Endothelial cell of umbilical vein (primary cell): ENCODE data around the gene RBM47. TPM values are rescaled to one million over a fixed set of nuclear protein-coding genes. Genes with fewer than 3 reads are reported as not detected.

ENCODE experiments used
- BruUV-seq: library from RNA; stranded (reverse); fragments of 400-500 nt; replicated peaks from 2 replicates; lab custom pipeline; 2021; lab: Mats Ljungman, UMichigan
- CTCF ChIA-PET: fragments of 300-600, 350-600 bp; sonication (Branson Sonifier 250); formaldehyde crosslinking; loops from one replicate; lab custom pipeline; 2021; ENCODE audit warnings: antibody characterized with exemption, inconsistent platforms; lab: Charles Lee
- POLR2A ChIA-PET: fragments of 300-600, 350-600 bp; sonication (Branson Sonifier 250); formaldehyde crosslinking; loops from one replicate; lab custom pipeline; 2021; ENCODE audit warnings: antibody characterized with exemption, inconsistent platforms; lab: Charles Lee
- DNase-seq: peaks from one replicate; pipeline ENCODE4 v3.0.0-alpha.2; 2011; ENCODE audit warnings: low read depth, low spot score
- FAIRE-seq: peaks from 2 replicates; lab custom pipeline; 2011; peaks lifted over from hg19 to GRCh38; lab: Jason Lieb, UNC
- H2AFZ ChIP-seq: 2 replicates; pipeline ENCODE4 v1.6.0; 2012; ENCODE audit warnings: low read depth, low read length, control low read depth, inconsistent platforms
- H3K27ac ChIP-seq: 2 replicates; pipeline ENCODE4 v1.5.1; 2011; ENCODE audit warnings: low read depth, mild to moderate bottlenecking, control low read depth, low read length, moderate library complexity; ENCODE audit not compliant: insufficient read depth
- H3K27me3 ChIP-seq, 2 experiments: 2 replicates each; pipeline versions ENCODE4 v1.6.0 to v1.6.1; 2011; ENCODE audit warnings: low read length in 2 of 2, mixed read lengths in 1 of 2; ENCODE audit not compliant: control insufficient read depth in 2 of 2, insufficient read depth in 2 of 2
- H3K36me3 ChIP-seq, 2 experiments: 2 replicates in 1 of 2; 3 replicates in 1 of 2; pipeline ENCODE4 v1.5.1; 2011; ENCODE audit warnings: low read length in 2 of 2, mild to moderate bottlenecking in 1 of 2, moderate library complexity in 1 of 2; ENCODE audit not compliant: control insufficient read depth in 2 of 2, insufficient read depth in 2 of 2; ENCODE audit errors: extremely low read depth in 1 of 2
- H3K4me1 ChIP-seq: 3 replicates; pipeline ENCODE4 v1.5.1; 2011; ENCODE audit warnings: mild to moderate bottlenecking, low read length; ENCODE audit not compliant: control insufficient read depth, insufficient read depth; ENCODE audit errors: extremely low read depth
- H3K4me2 ChIP-seq: 2 replicates; pipeline ENCODE4 v1.6.1; 2011; ENCODE audit warnings: low read length, control low read depth, mixed read lengths; ENCODE audit not compliant: insufficient read depth
- H3K4me3 ChIP-seq, 3 experiments: fragments of 200-600 bp in 1 of 3; sonication (generic), shearing (Covaris generic) in 1 of 3; replicated peaks in 1 of 3; 2 replicates each; pipeline ENCODE4 v1.5.1; 2011 to 2016; ENCODE audit warnings: control low read depth in 3 of 3, low read length in 3 of 3, mild to moderate bottlenecking in 2 of 3, inconsistent platforms in 1 of 3, low read depth in 1 of 3, moderate library complexity in 1 of 3; ENCODE audit not compliant: insufficient read depth in 1 of 3
- H3K79me2 ChIP-seq: 2 replicates; pipeline ENCODE4 v1.6.0; 2012; ENCODE audit warnings: low read length, inconsistent platforms; ENCODE audit not compliant: control insufficient read depth, insufficient read depth
- H3K9ac ChIP-seq: replicated peaks from 2 replicates; pipeline ENCODE3; 2011; ENCODE audit warnings: low read length, control low read depth; ENCODE audit not compliant: insufficient read depth; ENCODE audit errors: extremely low read depth
- H3K9me1 ChIP-seq: replicated peaks from 3 replicates; pipeline ENCODE4 v1.6.0; 2011; ENCODE audit warnings: mild to moderate bottlenecking, low read length; ENCODE audit not compliant: control insufficient read depth, insufficient read depth; ENCODE audit errors: extremely low read depth
- H3K9me3 ChIP-seq: replicated peaks from 2 replicates; pipeline ENCODE4 v1.5.1; 2012; ENCODE audit warnings: low read length, inconsistent platforms; ENCODE audit not compliant: control insufficient read depth, insufficient read depth
- H4K20me1 ChIP-seq: replicated peaks from 2 replicates; pipeline ENCODE3; 2011; ENCODE audit warnings: mild to moderate bottlenecking, low read length; ENCODE audit not compliant: control insufficient read depth, insufficient read depth; ENCODE audit errors: extremely low read depth
- CTCF ChIP-seq, 2 donors: IDR thresholded peaks; 1 replicate in 1 of 2; 2 replicates in 1 of 2; pipeline ENCODE4 v1.5.1; 2011; ENCODE audit warnings: low read length in 2 of 2, mild to moderate bottlenecking in 2 of 2, moderate library complexity in 2 of 2, control low read depth in 1 of 2, inconsistent platforms in 1 of 2, low read depth in 1 of 2; ENCODE audit not compliant: insufficient read depth in 1 of 2; ENCODE audit errors: extremely low read depth in 1 of 2
- EZH2 ChIP-seq: IDR thresholded peaks from 2 replicates; pipeline ENCODE4 v1.6.1; 2012; ENCODE audit warnings: borderline replicate concordance, low read depth, mild to moderate bottlenecking, moderate library complexity, low read length, inconsistent platforms; ENCODE audit not compliant: severe bottlenecking
- FOS ChIP-seq: IDR thresholded peaks from 2 replicates; pipeline ENCODE4 v1.6.1; 2011; ENCODE audit warnings: mild to moderate bottlenecking, low read length, moderate library complexity, borderline replicate concordance; ENCODE audit not compliant: insufficient read depth
- GATA2 ChIP-seq: IDR thresholded peaks from 2 replicates; pipeline ENCODE4 v1.7.0; 2011; ENCODE audit warnings: low read depth, mild to moderate bottlenecking, moderate library complexity, mixed read lengths, low read length; ENCODE audit not compliant: insufficient read length, insufficient read depth
- JUN ChIP-seq: IDR thresholded peaks from 2 replicates; pipeline ENCODE4 v1.6.1; 2011; ENCODE audit warnings: borderline replicate concordance, low read depth; ENCODE audit not compliant: insufficient read length, insufficient read depth
- MYC ChIP-seq: IDR thresholded peaks from one replicate; pipeline ENCODE4 v1.6.1; 2011; ENCODE audit warnings: mild to moderate bottlenecking, low read depth, low read length
- POLR2A ChIP-seq: IDR thresholded peaks from 2 replicates; pipeline ENCODE4 v1.6.1; 2012; ENCODE audit warnings: low read depth, mild to moderate bottlenecking, control low read depth, low read length
- POLR2AphosphoS5 ChIP-seq: IDR thresholded peaks from 2 replicates; pipeline ENCODE4 v1.6.1; 2012; ENCODE audit warnings: low read depth, mild to moderate bottlenecking, control low read depth, low read length, moderate library complexity; ENCODE audit not compliant: insufficient read depth
- dilution Hi-C: fragments of 300-500 bp; cut with MboI; formaldehyde crosslinking; loops from one replicate; pipeline ENCODE4 v1.15.0; 2019; ENCODE audit warnings: low sequenced_read_pairs; ENCODE audit not compliant: extremely low pct_ligation_motif_present
- intact Hi-C: fragments of 100-400 bp; cut with micrococcal nuclease; formaldehyde crosslinking; loops from one replicate; pipeline ENCODE4 v1.10.0; 2022
- polyA plus RNA-seq, 4 experiments: library from polyadenylated mRNA; depleted of rRNA in 3 of 4; stranded (reverse) in 3 of 4; unstranded in 1 of 4; fragments of >200 nt; gene quantifications; 2 replicates each; pipeline versions ENCODE4 v1.2.1 to v1.2.3, GENCODE V29; 2011 to 2012; ENCODE audit warnings: missing spikeins in 1 of 4
- total RNA-seq: library from RNA; stranded (reverse); gene quantifications from 2 replicates; pipeline ENCODE4 v1.2.3, GENCODE V29; 2021
- TF ChIP-seq, protein P1 (sequence below): IDR thresholded peaks from 2 replicates; pipeline ENCODE4 v1.6.1; 2011; ENCODE audit not compliant: insufficient read depth, insufficient read length

RBM47 gene
- total and polyA plus RNA-seq, 2 donors (not counting 3 experiments of a cell fraction or from before 2014, with no cell fraction given): not detected

DNA sequence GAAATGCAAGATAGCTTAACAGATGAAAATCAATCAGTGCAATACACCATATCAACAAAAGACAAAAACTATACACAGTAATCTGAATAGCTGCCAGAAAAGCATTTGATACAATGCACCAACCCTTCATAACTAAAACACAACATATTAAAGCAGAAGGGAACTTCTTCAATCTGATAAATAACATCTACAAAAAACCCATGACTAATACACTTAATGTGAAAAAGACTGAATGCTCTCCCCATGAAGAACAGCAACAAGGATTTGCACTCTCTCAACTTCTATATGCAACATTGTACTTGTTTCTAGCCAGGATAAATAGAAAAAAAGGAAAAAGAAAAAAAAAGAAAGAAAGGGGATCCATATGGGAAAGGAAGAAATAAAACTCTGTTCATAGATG, 139.7 kb downstream of the RBM47 start:
- dilution Hi-C loops: no loop called here
- H3K27me3 ChIP-seq: peaks cover 2 to 9% of the 10 kb centered on the region in 2 experiments
- H3K4me3 ChIP-seq: no peak overlapping the region
- no peaks in the 10 kb centered on the region for H3K79me2 ChIP-seq
- no peaks in the 10 kb centered on the region for H3K9me1 ChIP-seq
- no peak overlapping the region for H3K4me2 ChIP-seq
- no peak overlapping the region for H3K27ac ChIP-seq
- no TSS peak for BruUV-seq
- no peaks in the 10 kb centered on the region for H3K9me3 ChIP-seq
- POLR2A ChIA-PET: no interaction called here
- DNase-seq (no peak), FAIRE-seq (no peak)
- H4K20me1 ChIP-seq: no peaks in the 10 kb centered on the region
- TF ChIP-seq FOS (no peak), MYC (no peak), POLR2A (no peak), EZH2 (no peak), JUN (no peak), GATA2 (no peak), POLR2AphosphoS5 (no peak)
- TF ChIP-seq, protein P1, sequence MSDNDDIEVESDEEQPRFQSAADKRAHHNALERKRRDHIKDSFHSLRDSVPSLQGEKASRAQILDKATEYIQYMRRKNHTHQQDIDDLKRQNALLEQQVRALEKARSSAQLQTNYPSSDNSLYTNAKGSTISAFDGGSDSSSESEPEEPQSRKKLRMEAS: no peak
- H3K36me3 ChIP-seq: no peaks in the 10 kb centered on the region
- H2AFZ ChIP-seq: no peak overlapping the region
- CTCF ChIA-PET: no interaction called here
- intact Hi-C loops: no loop called here
- no peak overlapping the region for H3K9ac ChIP-seq
- H3K4me1 ChIP-seq: no peaks in the 10 kb centered on the region

GRCh38 chr4:40486534-40486933, 143.1 kb downstream of the RBM47 start:
- dilution Hi-C loops: no loop called here
- FAIRE-seq (no peak), DNase-seq (no peak)
- intact Hi-C loops: no loop called here
- peaks cover 2 to 12% of the 10 kb centered on the region in 2 experiments for H3K27me3 ChIP-seq
- no peak overlapping the region for H3K27ac ChIP-seq
- H3K9me3 ChIP-seq: no peaks in the 10 kb centered on the region
- no TSS peak for BruUV-seq
- no peaks in the 10 kb centered on the region for H3K79me2 ChIP-seq
- no peak overlapping the region for H3K4me3 ChIP-seq
- no peak overlapping the region for H3K4me2 ChIP-seq
- no peaks in the 10 kb centered on the region for H3K4me1 ChIP-seq
- CTCF ChIA-PET: no interaction called here
- no peak for TF ChIP-seq JUN
- TF ChIP-seq POLR2A: no peak
- no peak for TF ChIP-seq CTCF (IDR thresholded peaks at IDR 0.05; ENCODE audit: extremely low read depth in 1 of 2, insufficient read depth in 1 of 2, low read depth in 1 of 2, low read length in 2 of 2)
- TF ChIP-seq FOS: no peak
- no peak for TF ChIP-seq EZH2
- no peak for TF ChIP-seq MYC
- no peak for TF ChIP-seq POLR2AphosphoS5
- TF ChIP-seq, protein P1: no peak
- no peaks in the 10 kb centered on the region for H3K36me3 ChIP-seq
- H2AFZ ChIP-seq: no peak overlapping the region
- POLR2A ChIA-PET: no interaction called here
- no peak overlapping the region for H3K9ac ChIP-seq
- no peaks in the 10 kb centered on the region for H3K9me1 ChIP-seq
- no peaks in the 10 kb centered on the region for H4K20me1 ChIP-seq
